GM19324 (cell line): Measurements from ENCODE around the gene DPP9.
"Not testable (repeated sequence)": the region's sequence is repeated elsewhere in the genome, so short reads cannot be mapped to it uniquely, and the experiment has no call there.

ENCODE experiments used
- ATAC-seq: cut with Tn5 transposase; IDR thresholded peaks from one replicate; pipeline ENCODE4 v1.9.1; 2021; ENCODE audit warnings: mild to moderate bottlenecking, moderate library complexity; ENCODE audit not compliant: unreplicated experiment, low FRiP score

DPP9 gene

GRCh38 chr19:4742723-4743646, 19.3 kb upstream of the DPP9 start:
- ATAC-seq, result no peak

GRCh38 chr19:4740092-4740491, 16.4 kb upstream of the DPP9 start:
- no peak for ATAC-seq

GRCh38 chr19:4738734-4739133, 15.1 kb upstream of the DPP9 start:
- no peak for ATAC-seq

- no peak for ATAC-seq
Observed at GRCh38 chr19:4737955-4738600, 14.4 kb upstream of the DPP9 start.

- no peak for ATAC-seq
Observed at GRCh38 chr19:4733755-4734345, 10.2 kb upstream of the DPP9 start.

GRCh38 chr19:4732680-4733114, 9.1 kb upstream of the DPP9 start:
- no peak for ATAC-seq

GRCh38 chr19:4730740-4731171, 7.1 kb upstream of the DPP9 start:
- ATAC-seq, result no peak

- no peak for ATAC-seq
Observed at GRCh38 chr19:4728871-4729270, 5.2 kb upstream of the DPP9 start.

- ATAC-seq, result peak; percentile 14
Observed at GRCh38 chr19:4722671-4723594, 709 bp downstream of the DPP9 start.

- ATAC-seq, result no peak
Observed at GRCh38 chr19:4721196-4721595, 2.4 kb downstream of the DPP9 start.

GRCh38 chr19:4720037-4720700, 3.5 kb downstream of the DPP9 start:
- no peak for ATAC-seq

GRCh38 chr19:4719499-4719866, 4.2 kb downstream of the DPP9 start:
- ATAC-seq, result no peak

GRCh38 chr19:4717966-4718701, 5.5 kb downstream of the DPP9 start:
- ATAC-seq, result no peak

- ATAC-seq, result no peak
Observed at GRCh38 chr19:4717191-4717965, 6.3 kb downstream of the DPP9 start.

GRCh38 chr19:4715529-4716221, 8.0 kb downstream of the DPP9 start:
- ATAC-seq, result no peak

- ATAC-seq, result not testable (repeated sequence)
Observed at GRCh38 chr19:4715178-4715528, 8.5 kb downstream of the DPP9 start.

GRCh38 chr19:4714016-4714415, 9.6 kb downstream of the DPP9 start:
- no peak for ATAC-seq

GRCh38 chr19:4713384-4713951, 10.2 kb downstream of the DPP9 start:
- ATAC-seq, result no peak
